SK-N-SH (cell line): ENCODE data around the gene SAP30. TPM values are rescaled to one million over a fixed set of nuclear protein-coding genes. Genes with fewer than 3 reads are reported as not detected.
A peak's percentile ranks its signal among the peaks of the same experiment; 100 is the strongest.

Experiments
- CTCF ChIA-PET: fragments of 300-600, 350-600 bp; formaldehyde crosslinking; extraction: SDS; loops from one replicate; lab custom pipeline; 2021; lab: Yijun Ruan, JAX
- POLR2A ChIA-PET: fragments of 350-600 bp; sonication (Branson Sonifier 250); formaldehyde crosslinking; extraction: SDS; loops from one replicate; lab custom pipeline; 2020; ENCODE audit warnings: antibody characterized with exemption, inconsistent platforms; lab: Yijun Ruan, JAX
- DNase-seq: peaks from one replicate; pipeline ENCODE4 v3.0.0; 2012
- H2AFZ ChIP-seq: fragments of 200-600 bp; sonication (generic); 2 replicates; pipeline ENCODE4 v1.8.1; 2016; ENCODE audit warnings: antibody characterized with exemption, mild to moderate bottlenecking, low read depth
- H3F3A ChIP-seq: fragments of 200-600 bp; sonication (generic); replicated peaks from 2 replicates; pipeline ENCODE3; 2016; ENCODE audit warnings: antibody characterized with exemption, mild to moderate bottlenecking; ENCODE audit not compliant: insufficient read depth
- H3K27ac ChIP-seq, 2 experiments: fragments of 200-500 bp in 1 of 2; fragments of 200-600 bp in 1 of 2; sonication (Bioruptor generic) in 1 of 2; sonication (generic), shearing (Covaris generic) in 1 of 2; 2 replicates each; pipeline versions ENCODE4 v1.5.1 to v1.6.1; 2014 to 2016; ENCODE audit warnings: low read depth in 2 of 2, inconsistent platforms in 1 of 2, low read length in 1 of 2, mild to moderate bottlenecking in 1 of 2, mixed read lengths in 1 of 2
- H3K27me3 ChIP-seq: fragments of 200-600 bp; sonication (generic), shearing (Covaris generic); 2 replicates; pipeline ENCODE4 v1.6.1; 2016; ENCODE audit warnings: mixed run types; ENCODE audit not compliant: insufficient read depth
- H3K36me3 ChIP-seq, 2 experiments: fragments of 200-500 bp in 1 of 2; fragments of 200-600 bp in 1 of 2; sonication (Bioruptor generic) in 1 of 2; sonication (generic) in 1 of 2; replicated peaks in 1 of 2; 2 replicates each; pipeline versions ENCODE3 to v1.5.1; 2014 to 2016; ENCODE audit warnings: low read length in 1 of 2, mild to moderate bottlenecking in 1 of 2; ENCODE audit not compliant: insufficient read depth in 2 of 2, control insufficient read depth in 1 of 2
- H3K4me1 ChIP-seq, 2 experiments: fragments of 200-500 bp in 1 of 2; fragments of 200-600 bp in 1 of 2; sonication (Bioruptor generic) in 1 of 2; sonication (generic), shearing (Covaris generic) in 1 of 2; 2 replicates each; pipeline versions ENCODE4 v1.5.1 to v1.6.1; 2014 to 2016; ENCODE audit warnings: low read depth in 1 of 2, low read length in 1 of 2, mixed run types in 1 of 2; ENCODE audit not compliant: insufficient read depth in 2 of 2, control insufficient read depth in 1 of 2
- H3K4me2 ChIP-seq: fragments of 200-600 bp; sonication (generic), shearing (Covaris generic); 2 replicates; pipeline ENCODE4 v1.6.1; 2017; ENCODE audit warnings: mixed run types
- H3K4me3 ChIP-seq, 2 experiments: fragments of 200-500 bp in 1 of 2; fragments of 200-600 bp in 1 of 2; sonication (Bioruptor generic) in 1 of 2; sonication (generic), shearing (Covaris generic) in 1 of 2; 2 replicates each; pipeline versions ENCODE4 v1.5.1 to v1.8.1; 2014 to 2016; ENCODE audit warnings: low read depth in 2 of 2, inconsistent platforms in 1 of 2, low read length in 1 of 2, mild to moderate bottlenecking in 1 of 2, mixed read lengths in 1 of 2, moderate library complexity in 1 of 2
- H3K79me2 ChIP-seq: fragments of 200-600 bp; sonication (generic); 2 replicates; pipeline ENCODE4 v1.8.1; 2017; ENCODE audit warnings: mild to moderate bottlenecking; ENCODE audit not compliant: insufficient read depth
- H3K9ac ChIP-seq: fragments of 200-600 bp; sonication (generic); 2 replicates; pipeline ENCODE4 v1.6.1; 2017; ENCODE audit warnings: mixed run types
- H3K9me2 ChIP-seq: fragments of 200-600 bp; sonication (generic); 2 replicates; pipeline ENCODE4 v1.6.1; 2017; ENCODE audit warnings: mixed run types
- H3K9me3 ChIP-seq: fragments of 200-600 bp; sonication (generic); 2 replicates; pipeline ENCODE4 v1.6.1; 2017; ENCODE audit warnings: mixed run types, mild to moderate bottlenecking, moderate library complexity
- H4K20me1 ChIP-seq: fragments of 200-600 bp; sonication (generic); 2 replicates; pipeline ENCODE4 v1.6.1; 2017; ENCODE audit warnings: mild to moderate bottlenecking, mixed run types; ENCODE audit not compliant: insufficient read depth
- CHD2 ChIP-seq: fragments of 150-350 bp; IDR thresholded peaks from 2 replicates; pipeline ENCODE4 v1.6.1; 2018; ENCODE audit warnings: low read length; ENCODE audit not compliant: partially characterized antibody
- EP300 ChIP-seq, 2 experiments: IDR thresholded peaks; 2 replicates each; pipeline versions ENCODE4 v1.4.0 to v1.6.1; 2012; ENCODE audit warnings: borderline replicate concordance in 1 of 2, low read depth in 1 of 2, low read length in 1 of 2
- EZH2phosphoT487 ChIP-seq: fragments of 200-600 bp; sonication (generic); IDR thresholded peaks from 2 replicates; pipeline ENCODE4 v1.6.1; 2017; ENCODE audit warnings: low read depth, mixed run types, mild to moderate bottlenecking, antibody characterized with exemption, moderate library complexity, borderline replicate concordance
- FOSL2 ChIP-seq: IDR thresholded peaks from 2 replicates; pipeline ENCODE4 v1.4.0; 2012; ENCODE audit warnings: low read depth, mild to moderate bottlenecking, moderate library complexity, borderline replicate concordance
- FOXJ3 ChIP-seq: sonication (generic); formaldehyde crosslinking; IDR thresholded peaks from 2 replicates; pipeline ENCODE4 v1.5.1; 2020; ENCODE audit warnings: mild to moderate bottlenecking, missing genetic modification reagents
- FOXM1 ChIP-seq: IDR thresholded peaks from 2 replicates; pipeline ENCODE4 v1.4.0; 2012; ENCODE audit warnings: low read depth, mild to moderate bottlenecking
- GATA2 ChIP-seq: sonication (generic); formaldehyde crosslinking; IDR thresholded peaks from 2 replicates; pipeline ENCODE4 v1.5.0; 2020; ENCODE audit warnings: mild to moderate bottlenecking, missing genetic modification reagents
- JUND ChIP-seq: IDR thresholded peaks from 2 replicates; pipeline ENCODE4 v1.4.0; 2012
- NFIC ChIP-seq: IDR thresholded peaks from 2 replicates; pipeline ENCODE4 v1.4.0; 2012; ENCODE audit warnings: borderline replicate concordance
- NRF1 ChIP-seq: IDR thresholded peaks from 2 replicates; pipeline ENCODE4 v1.6.1; 2012; ENCODE audit warnings: low read depth, mild to moderate bottlenecking, low read length
- POLR2AphosphoS5 ChIP-seq: IDR thresholded peaks from 2 replicates; pipeline ENCODE4 v1.6.1; 2012; ENCODE audit warnings: low read depth, low read length
- RAD21 ChIP-seq: IDR thresholded peaks from 2 replicates; pipeline ENCODE4 v1.6.1; 2012; ENCODE audit warnings: mild to moderate bottlenecking, low read length
- RCOR1 ChIP-seq: fragments of 150-350 bp; IDR thresholded peaks from 2 replicates; pipeline ENCODE4 v1.6.1; 2017; ENCODE audit warnings: antibody characterized with exemption, low read length
- RFX5 ChIP-seq: IDR thresholded peaks from 2 replicates; pipeline ENCODE4 v1.6.1; 2012; ENCODE audit warnings: mild to moderate bottlenecking, improper control_type of control experiment, low read length
- SMC3 ChIP-seq: IDR thresholded peaks from 2 replicates; pipeline ENCODE4 v1.6.1; 2012; ENCODE audit warnings: low read depth, low read length, improper control_type of control experiment
- whole genome bisulfite sequencing: methylation state at CpG from one replicate; pipeline ENCODE4 v1.1.6; 2017; ENCODE audit warnings: low lambda C conversion rate; 5-methylcytosine and 5-hydroxymethylcytosine counted together
- polyA plus RNA-seq, 3 experiments: library from polyadenylated mRNA; depleted of rRNA; stranded (reverse); fragments of >200 nt; gene quantifications; 2 replicates each; pipeline ENCODE4 v1.2.3, GENCODE V29; 2012
- TF ChIP-seq, protein P1 (sequence below): fragments of 200-600 bp; sonication (generic); IDR thresholded peaks from 2 replicates; pipeline ENCODE4 v1.6.1; 2017; ENCODE audit warnings: antibody characterized with exemption, mild to moderate bottlenecking, moderate library complexity
- TF ChIP-seq, protein P2 (sequence below): IDR thresholded peaks from 2 replicates; pipeline ENCODE4; 2012
- TF ChIP-seq, protein P3 (sequence below): IDR thresholded peaks from 2 replicates; pipeline ENCODE4 v1.6.1; 2012; ENCODE audit warnings: mild to moderate bottlenecking, low read depth, low read length, moderate library complexity

The SAP30 gene
- polyA plus RNA-seq, 1 of the 3 experiments (the other 2 are of a cell fraction), result 19.0 TPM

DNA sequence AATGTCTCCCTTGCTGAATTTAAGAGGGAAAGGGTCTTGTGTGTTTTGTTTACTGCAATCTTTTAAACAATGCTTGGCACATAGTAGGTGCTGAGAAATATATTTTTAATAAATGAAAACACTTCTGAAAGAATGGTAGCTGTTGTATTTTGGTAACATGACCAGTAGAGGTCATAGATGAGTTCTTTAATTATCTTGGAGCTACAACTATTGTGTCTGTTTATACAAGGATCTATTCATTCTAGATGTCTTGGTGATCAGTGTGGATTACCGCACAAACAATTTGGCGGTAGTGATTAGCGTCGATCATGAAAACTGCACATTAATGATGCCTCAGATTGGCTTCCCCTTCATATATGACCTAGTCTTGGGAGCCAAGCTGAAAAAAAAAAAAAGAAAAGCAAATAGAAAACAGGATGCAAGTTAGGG is 49.6 kb downstream of the SAP30 start:
- WGBS, result 31% methylated on average over 4 of the region's 4 CpGs
- peaks cover 13% of the 10 kb centered on the region for H3F3A ChIP-seq
- peak; percentile 78 for TF ChIP-seq RAD21
- no peak for TF ChIP-seq FOXM1
- peak; percentile 59 for TF ChIP-seq SMC3
- TF ChIP-seq, protein P1, sequence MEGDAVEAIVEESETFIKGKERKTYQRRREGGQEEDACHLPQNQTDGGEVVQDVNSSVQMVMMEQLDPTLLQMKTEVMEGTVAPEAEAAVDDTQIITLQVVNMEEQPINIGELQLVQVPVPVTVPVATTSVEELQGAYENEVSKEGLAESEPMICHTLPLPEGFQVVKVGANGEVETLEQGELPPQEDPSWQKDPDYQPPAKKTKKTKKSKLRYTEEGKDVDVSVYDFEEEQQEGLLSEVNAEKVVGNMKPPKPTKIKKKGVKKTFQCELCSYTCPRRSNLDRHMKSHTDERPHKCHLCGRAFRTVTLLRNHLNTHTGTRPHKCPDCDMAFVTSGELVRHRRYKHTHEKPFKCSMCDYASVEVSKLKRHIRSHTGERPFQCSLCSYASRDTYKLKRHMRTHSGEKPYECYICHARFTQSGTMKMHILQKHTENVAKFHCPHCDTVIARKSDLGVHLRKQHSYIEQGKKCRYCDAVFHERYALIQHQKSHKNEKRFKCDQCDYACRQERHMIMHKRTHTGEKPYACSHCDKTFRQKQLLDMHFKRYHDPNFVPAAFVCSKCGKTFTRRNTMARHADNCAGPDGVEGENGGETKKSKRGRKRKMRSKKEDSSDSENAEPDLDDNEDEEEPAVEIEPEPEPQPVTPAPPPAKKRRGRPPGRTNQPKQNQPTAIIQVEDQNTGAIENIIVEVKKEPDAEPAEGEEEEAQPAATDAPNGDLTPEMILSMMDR, result peak; percentile 69
- TF ChIP-seq NRF1, result 0 out of 2 replicates have a peak, but pooled peaks have one; percentile 12
- TF ChIP-seq FOSL2, result no peak
- no peaks in the 10 kb centered on the region for H3K79me2 ChIP-seq
- no peaks in the 10 kb centered on the region for H3K9me2 ChIP-seq
- no peak overlapping the region for H3K4me2 ChIP-seq
- no peak overlapping the region for H3K4me3 ChIP-seq
- no peaks in the 10 kb centered on the region for H3K27me3 ChIP-seq
- H3K9me3 ChIP-seq, result no peaks in the 10 kb centered on the region
- H3K27ac ChIP-seq, result peak overlapping the region in 1 of 2 experiments; percentile 56; a peak in 2 of 4 replicates
- no peak overlapping the region for H2AFZ ChIP-seq
- DNase-seq, result peak; percentile 34
- ChIA-PET POLR2A (interaction anchor here (1.0 to 2.7 kb wide), 9 partner anchors 53 to 571 kb away, joined by 3 to 23 read pairs (median 4); no protein-coding TSS in a partner anchor), CTCF (interaction anchor here (0.6 to 3.5 kb wide), 46 partner anchors 8 to 898 kb away, joined by 3 to 29 read pairs (median 5); no protein-coding TSS in a partner anchor)
- no peak overlapping the region for H3K9ac ChIP-seq
- H3K36me3 ChIP-seq, result no peaks in the 10 kb centered on the region
- H4K20me1 ChIP-seq, result no peaks in the 10 kb centered on the region
- H3K4me1 ChIP-seq, result peaks cover 0 to under 1% of the 10 kb centered on the region in 2 experiments; a peak in 1 of 4 replicates

DNA sequence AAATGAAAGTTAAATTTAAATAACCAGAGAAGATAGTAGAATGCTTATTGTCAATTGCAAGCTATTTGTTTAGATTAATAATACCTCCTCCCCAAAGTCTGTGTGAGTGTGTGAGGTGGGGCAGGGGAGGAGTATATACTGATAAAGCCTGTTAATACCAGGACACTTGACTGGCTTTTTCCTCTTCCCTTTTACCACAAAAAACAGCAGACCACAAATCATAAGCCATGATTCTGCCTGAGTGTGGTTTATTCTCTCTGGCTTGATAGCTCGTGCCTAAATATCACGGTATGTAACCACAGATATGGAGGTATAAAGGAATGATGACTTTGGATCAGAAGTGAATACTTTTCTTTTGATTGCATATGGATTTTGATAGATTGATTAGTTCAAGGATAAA is 50.0 kb downstream of the SAP30 start:
- peaks cover 18% of the 10 kb centered on the region for H3F3A ChIP-seq
- H3K4me2 ChIP-seq, result no peak overlapping the region
- peak overlapping the region in 1 of 2 experiments; percentile 56; a peak in 2 of 4 replicates for H3K27ac ChIP-seq
- peaks cover 0 to 5% of the 10 kb centered on the region in 2 experiments; a peak in 3 of 4 replicates for H3K4me1 ChIP-seq
- WGBS, result 96% methylated on average over 2 of the region's 2 CpGs
- DNase-seq, result no peak
- no peaks in the 10 kb centered on the region for H3K9me3 ChIP-seq
- no peaks in the 10 kb centered on the region for H3K79me2 ChIP-seq
- no peaks in the 10 kb centered on the region for H3K36me3 ChIP-seq
- H3K4me3 ChIP-seq, result no peak overlapping the region
- no peaks in the 10 kb centered on the region for H3K9me2 ChIP-seq
- no peaks in the 10 kb centered on the region for H4K20me1 ChIP-seq
- POLR2A ChIA-PET, result interaction anchor here (1.0 to 2.7 kb wide), 9 partner anchors 52 to 570 kb away, joined by 3 to 23 read pairs (median 4); no protein-coding TSS in a partner anchor
- H2AFZ ChIP-seq, result no peak overlapping the region
- no peaks in the 10 kb centered on the region for H3K27me3 ChIP-seq
- TF ChIP-seq RCOR1, result no peak
- TF ChIP-seq, protein P2, sequence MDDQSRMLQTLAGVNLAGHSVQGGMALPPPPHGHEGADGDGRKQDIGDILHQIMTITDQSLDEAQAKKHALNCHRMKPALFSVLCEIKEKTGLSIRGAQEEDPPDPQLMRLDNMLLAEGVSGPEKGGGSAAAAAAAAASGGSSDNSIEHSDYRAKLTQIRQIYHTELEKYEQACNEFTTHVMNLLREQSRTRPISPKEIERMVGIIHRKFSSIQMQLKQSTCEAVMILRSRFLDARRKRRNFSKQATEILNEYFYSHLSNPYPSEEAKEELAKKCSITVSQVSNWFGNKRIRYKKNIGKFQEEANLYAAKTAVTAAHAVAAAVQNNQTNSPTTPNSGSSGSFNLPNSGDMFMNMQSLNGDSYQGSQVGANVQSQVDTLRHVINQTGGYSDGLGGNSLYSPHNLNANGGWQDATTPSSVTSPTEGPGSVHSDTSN, result no peak
- no peak for TF ChIP-seq NFIC
- TF ChIP-seq POLR2AphosphoS5, result no peak
- no peak for TF ChIP-seq SMC3
- no peak for TF ChIP-seq GATA2
- TF ChIP-seq EP300 (IDR thresholded peaks at IDR 0.05; ENCODE audit: borderline replicate concordance in 1 of 2, low read depth in 1 of 2, low read length in 1 of 2), result no peak
- no peak for TF ChIP-seq FOXJ3
- TF ChIP-seq, protein P3, sequence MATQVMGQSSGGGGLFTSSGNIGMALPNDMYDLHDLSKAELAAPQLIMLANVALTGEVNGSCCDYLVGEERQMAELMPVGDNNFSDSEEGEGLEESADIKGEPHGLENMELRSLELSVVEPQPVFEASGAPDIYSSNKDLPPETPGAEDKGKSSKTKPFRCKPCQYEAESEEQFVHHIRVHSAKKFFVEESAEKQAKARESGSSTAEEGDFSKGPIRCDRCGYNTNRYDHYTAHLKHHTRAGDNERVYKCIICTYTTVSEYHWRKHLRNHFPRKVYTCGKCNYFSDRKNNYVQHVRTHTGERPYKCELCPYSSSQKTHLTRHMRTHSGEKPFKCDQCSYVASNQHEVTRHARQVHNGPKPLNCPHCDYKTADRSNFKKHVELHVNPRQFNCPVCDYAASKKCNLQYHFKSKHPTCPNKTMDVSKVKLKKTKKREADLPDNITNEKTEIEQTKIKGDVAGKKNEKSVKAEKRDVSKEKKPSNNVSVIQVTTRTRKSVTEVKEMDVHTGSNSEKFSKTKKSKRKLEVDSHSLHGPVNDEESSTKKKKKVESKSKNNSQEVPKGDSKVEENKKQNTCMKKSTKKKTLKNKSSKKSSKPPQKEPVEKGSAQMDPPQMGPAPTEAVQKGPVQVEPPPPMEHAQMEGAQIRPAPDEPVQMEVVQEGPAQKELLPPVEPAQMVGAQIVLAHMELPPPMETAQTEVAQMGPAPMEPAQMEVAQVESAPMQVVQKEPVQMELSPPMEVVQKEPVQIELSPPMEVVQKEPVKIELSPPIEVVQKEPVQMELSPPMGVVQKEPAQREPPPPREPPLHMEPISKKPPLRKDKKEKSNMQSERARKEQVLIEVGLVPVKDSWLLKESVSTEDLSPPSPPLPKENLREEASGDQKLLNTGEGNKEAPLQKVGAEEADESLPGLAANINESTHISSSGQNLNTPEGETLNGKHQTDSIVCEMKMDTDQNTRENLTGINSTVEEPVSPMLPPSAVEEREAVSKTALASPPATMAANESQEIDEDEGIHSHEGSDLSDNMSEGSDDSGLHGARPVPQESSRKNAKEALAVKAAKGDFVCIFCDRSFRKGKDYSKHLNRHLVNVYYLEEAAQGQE, result no peak
- no peak for TF ChIP-seq EZH2phosphoT487
- TF ChIP-seq JUND, result no peak
- TF ChIP-seq RFX5, result no peak
- no peak for TF ChIP-seq CHD2
- no peak for TF ChIP-seq FOSL2
- CTCF ChIA-PET, result interaction anchor here (0.6 to 3.5 kb wide), 47 partner anchors 9 to 898 kb away, joined by 3 to 29 read pairs (median 4); no protein-coding TSS in a partner anchor
- no peak overlapping the region for H3K9ac ChIP-seq
